GM21825 (cell line): ENCODE measurements around the gene PITPNC1.
"Not testable (repeated sequence)": the region's sequence is repeated elsewhere in the genome, so short reads cannot be mapped to it uniquely, and the experiment has no call there.

Experiments
- ATAC-seq: cut with Tn5 transposase; IDR thresholded peaks from one replicate; pipeline ENCODE4 v1.9.1; 2021; ENCODE audit warnings: mild to moderate bottlenecking, moderate library complexity; ENCODE audit not compliant: unreplicated experiment

Gene PITPNC1

GRCh38 chr17:67637901-67638641 is 261.0 kb downstream of the PITPNC1 start:
- ATAC-seq: no peak

- ATAC-seq: no peak
Observed at GRCh38 chr17:67638871-67639270, 261.8 kb downstream of the PITPNC1 start.

- ATAC-seq: no peak
Observed at GRCh38 chr17:67639555-67639954, 262.5 kb downstream of the PITPNC1 start.

GRCh38 chr17:67639979-67640378 is 262.9 kb downstream of the PITPNC1 start:
- no peak for ATAC-seq

GRCh38 chr17:67642488-67642887 is 265.4 kb downstream of the PITPNC1 start:
- no peak for ATAC-seq

- no peak for ATAC-seq
Observed at GRCh38 chr17:67644061-67644460, 267.0 kb downstream of the PITPNC1 start.

GRCh38 chr17:67645195-67645594 is 268.1 kb downstream of the PITPNC1 start:
- ATAC-seq: not testable (repeated sequence)

GRCh38 chr17:67646472-67646871 is 269.4 kb downstream of the PITPNC1 start:
- no peak for ATAC-seq

- ATAC-seq: peak; percentile 38
Observed at GRCh38 chr17:67647482-67647881, 270.4 kb downstream of the PITPNC1 start.

- ATAC-seq: no peak
Observed at GRCh38 chr17:67648032-67648905, 271.2 kb downstream of the PITPNC1 start.

- ATAC-seq: not testable (repeated sequence)
Observed at GRCh38 chr17:67648906-67649295, 271.8 kb downstream of the PITPNC1 start.

- ATAC-seq: no peak
Observed at GRCh38 chr17:67649891-67650290, 272.8 kb downstream of the PITPNC1 start.

GRCh38 chr17:67651218-67651579 is 274.1 kb downstream of the PITPNC1 start:
- not testable (repeated sequence) for ATAC-seq

- no peak for ATAC-seq
Observed at GRCh38 chr17:67652433-67652832, 275.4 kb downstream of the PITPNC1 start.

- no peak for ATAC-seq
Observed at GRCh38 chr17:67655478-67656148, 278.5 kb downstream of the PITPNC1 start.

GRCh38 chr17:67656494-67657203 is 279.6 kb downstream of the PITPNC1 start:
- no peak for ATAC-seq

GRCh38 chr17:67657596-67657995 is 280.5 kb downstream of the PITPNC1 start:
- no peak for ATAC-seq

- ATAC-seq: no peak
Observed at GRCh38 chr17:67658265-67658664, 281.2 kb downstream of the PITPNC1 start.

GRCh38 chr17:67659028-67659427 is 281.9 kb downstream of the PITPNC1 start:
- no peak for ATAC-seq

GRCh38 chr17:67662712-67663111 is 285.6 kb downstream of the PITPNC1 start:
- ATAC-seq: no peak

GRCh38 chr17:67663457-67663856 is 286.4 kb downstream of the PITPNC1 start:
- ATAC-seq: no peak
